ENCODE measurements around the gene SLAMF6.

DNA sequence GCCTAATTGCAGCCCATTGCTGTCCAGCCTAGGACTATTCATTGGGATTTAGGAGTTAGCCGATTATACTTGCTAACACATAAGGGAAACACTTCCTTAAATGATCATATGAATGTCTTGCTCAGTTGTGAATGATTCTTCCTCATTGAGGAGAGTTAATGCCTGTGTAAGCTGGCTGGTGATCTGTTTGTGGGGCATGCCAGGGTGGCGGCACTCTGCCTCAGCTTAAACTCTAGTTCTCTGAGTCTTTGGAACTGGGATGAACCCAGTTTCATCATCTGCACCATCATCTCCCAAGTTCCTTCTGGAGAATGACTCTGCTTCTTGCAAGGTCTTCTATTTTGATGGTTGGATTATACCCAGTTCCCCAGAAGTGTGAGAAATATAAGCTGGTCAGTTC lies 23.9 kb upstream of the SLAMF6 start:
- TF ChIP-seq EZH2phosphoT487 (IDR thresholded peaks at IDR 0.05; ENCODE audit: insufficient read depth, low read depth): no peak
- no peak for TF ChIP-seq EZH2 (IDR thresholded peaks at IDR 0.05; ENCODE audit: insufficient read depth, poor library complexity, severe bottlenecking)

All from GM23248 (cell line).